ENCODE data around the gene WDR1. TPM values are rescaled to one million over a fixed set of nuclear protein-coding genes. Genes with fewer than 3 reads are reported as not detected.

Gene WDR1
- total RNA-seq, 1 experiment from 2014 or later: 367 TPM

GRCh38 chr4:10102474-10103332 is 13.9 kb downstream of the WDR1 start:
- Mint-ChIP-seq H3K4me3 (peak overlapping the region in 1 of 2 experiments; percentile 60; a peak in 1 of 5 replicates), H3K9me3 (no peaks in the 10 kb centered on the region; a peak in 1 of 5 replicates), H3K27me3 (ENCODE audit: low read depth) (no peaks in the 10 kb centered on the region; the same call in 1 of the 2 replicates), H3K36me3 (ENCODE audit: insufficient read depth in 1 of 3, low read depth in 3 of 3) (peaks cover 42 to 71% (median 65%) of the 10 kb centered on the region in 3 experiments), H3K4me1 (peaks cover 62 to 69% of the 10 kb centered on the region in 2 experiments), H3K27ac (peak overlapping the region; percentile 64 to 82 (median 70); a peak in 5 of 7 replicates)
- Histone ChIP-seq H3K27me3 (ENCODE audit: insufficient read depth, low read length) (no peaks in the 10 kb centered on the region), H3K9ac (ENCODE audit: extremely low read depth, insufficient read length, low read length) (no peak overlapping the region), H2BK5ac (ENCODE audit: insufficient read length, low read length) (no peak overlapping the region), H2BK15ac (ENCODE audit: low read depth, low read length) (no peak overlapping the region), H3K56ac (ENCODE audit: insufficient read length, low read depth, low read length) (no peak overlapping the region), H3K4me2 (ENCODE audit: insufficient read depth, insufficient read length, low read length) (no peak overlapping the region), H2BK20ac (ENCODE audit: low read depth, low read length, poor library complexity, severe bottlenecking) (no peak overlapping the region), H3K4me1 (ENCODE audit: insufficient read depth, low read length) (peaks cover 7% of the 10 kb centered on the region; the same call in 1 of the 2 replicates), H3K27ac (ENCODE audit: insufficient read length, low read depth, low read length) (no peak overlapping the region), H2BK120ac (ENCODE audit: low read depth, low read length, poor library complexity, severe bottlenecking) (no peak overlapping the region), H2BK12ac (ENCODE audit: insufficient read length, low read depth, low read length) (no peak overlapping the region), H4K5ac (ENCODE audit: insufficient read length, low read depth, low read length) (no peak overlapping the region), H3K9me3 (ENCODE audit: control insufficient read depth, low read depth, low read length) (no peaks in the 10 kb centered on the region), H3T11ph (ENCODE audit: low read length) (no peak overlapping the region), H3K18ac (ENCODE audit: insufficient read length, low read depth, low read length) (no peak overlapping the region), H4K20me1 (ENCODE audit: control insufficient read depth, insufficient read depth, insufficient read length) (no peaks in the 10 kb centered on the region), H3K79me2 (ENCODE audit: insufficient read depth, low read length) (peaks cover 45% of the 10 kb centered on the region; the same call in 1 of the 2 replicates), H2AFZ (ENCODE audit: low read length) (no peak overlapping the region), H4K8ac (replicated peaks; ENCODE audit: insufficient read length, low read depth, low read length) (no peak overlapping the region), H3K4ac (ENCODE audit: low read depth, low read length) (no peak overlapping the region), H3K14ac (ENCODE audit: insufficient read depth, low read length) (no peak overlapping the region), H3K23ac (ENCODE audit: insufficient read length, low read depth, low read length) (no peak overlapping the region), H3K79me1 (ENCODE audit: insufficient read depth, low read depth, low read length, poor library complexity, severe bottlenecking) (peaks cover 9% of the 10 kb centered on the region), H2AK5ac (ENCODE audit: insufficient read length, low read length) (no peak overlapping the region), H4K91ac (ENCODE audit: insufficient read length, low read depth, low read length) (no peak overlapping the region), H3K23me2 (ENCODE audit: insufficient read length, low read depth, low read length, poor library complexity, severe bottlenecking) (no peaks in the 10 kb centered on the region)
- DNase-seq: no peak
- TF ChIP-seq CTCF (conservative IDR thresholded peaks at IDR 0.05): no peak
- WGBS (ENCODE audit: extremely low coverage, insufficient read length, low lambda C conversion rate): no CpG with 5 or more reads among the region's 13 CpGs

Data from H9 (cell line).